Suprapubic skin (tissue), 4 donors: ENCODE results near the gene ZGRF1. TPM values are rescaled to one million over a fixed set of nuclear protein-coding genes. Genes with fewer than 3 reads are reported as not detected.

Experiments
- DNase-seq, 2 donors: peaks; one replicate each; pipeline ENCODE4 v3.0.0-alpha.2; 2019; ENCODE audit warnings: low spot score in 2 of 2
- H3K27ac ChIP-seq: fragments of 200-600 bp; sonication (generic); one replicate; pipeline ENCODE4 v1.5.1; 2019
- H3K27me3 ChIP-seq: fragments of 200-600 bp; sonication (generic); one replicate; pipeline ENCODE4 v1.5.1; 2019
- H3K36me3 ChIP-seq: fragments of 200-600 bp; sonication (generic); one replicate; pipeline ENCODE4 v1.5.1; 2019
- H3K4me1 ChIP-seq: fragments of 200-600 bp; sonication (generic); one replicate; pipeline ENCODE4 v1.5.1; 2019
- H3K4me3 ChIP-seq: fragments of 200-600 bp; sonication (generic); one replicate; pipeline ENCODE4 v1.5.1; 2019; ENCODE audit warnings: mild to moderate bottlenecking
- H3K9me3 ChIP-seq: fragments of 200-600 bp; sonication (generic); one replicate; pipeline ENCODE4 v1.5.1; 2019
- EP300 ChIP-seq: sonication (generic); formaldehyde crosslinking; IDR thresholded peaks from one replicate; pipeline ENCODE4 v1.6.1; 2017; ENCODE audit warnings: antibody characterized with exemption
- POLR2A ChIP-seq, 2 donors: fragments of 450-650 bp; IDR thresholded peaks; one replicate each; pipeline ENCODE4 v1.6.1; 2017; ENCODE audit warnings: antibody characterized with exemption in 2 of 2, mild to moderate bottlenecking in 2 of 2, moderate library complexity in 2 of 2
- POLR2AphosphoS5 ChIP-seq, 3 donors: sonication (generic); formaldehyde crosslinking; IDR thresholded peaks; one replicate each; pipeline ENCODE4 v1.6.1; 2017; ENCODE audit warnings: antibody characterized with exemption in 3 of 3
- WGBS: methylation state at CpG from one replicate; pipeline ENCODE4 v1.1.5; 2018; 5-methylcytosine and 5-hydroxymethylcytosine counted together
- total RNA-seq, 4 donors: library from RNA; depleted of rRNA; stranded (reverse); fragments of >200 nt; gene quantifications; one replicate each; pipeline ENCODE4 v1.1.0, GENCODE V29; 2016
- TF ChIP-seq, protein P1 (sequence below), 2 donors: fragments of 200-600 bp in 1 of 2; fragments of 450-650 bp in 1 of 2; sonication (generic) in 1 of 2; IDR thresholded peaks; one replicate each; pipeline ENCODE4 v1.5.1; 2016 to 2019; ENCODE audit warnings: antibody characterized with exemption in 2 of 2, mild to moderate bottlenecking in 1 of 2, moderate library complexity in 1 of 2

The ZGRF1 gene
- total RNA-seq, 4 donors from 2014 or later = 2.0 to 9.7 (median 6.6) TPM

DNA sequence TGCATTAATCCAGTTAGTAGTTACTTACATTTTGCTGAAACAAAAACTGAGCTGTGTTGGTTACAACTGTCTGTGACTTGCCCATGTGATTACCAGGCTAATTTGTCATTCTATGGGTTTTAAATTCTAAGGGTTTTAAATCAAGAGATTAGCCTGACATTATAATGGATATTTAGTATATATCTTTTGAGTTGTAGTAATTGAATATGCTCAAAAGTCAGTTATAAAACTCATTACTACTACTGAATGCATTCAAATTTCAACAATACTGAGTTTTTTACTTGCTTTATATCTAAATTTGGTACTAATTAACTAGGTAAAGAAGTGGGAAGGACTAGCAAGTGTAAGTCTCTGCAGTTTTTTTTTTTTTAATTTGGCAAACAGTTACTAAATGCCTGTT lies 14.9 kb upstream of the ZGRF1 start:
- no peak for TF ChIP-seq POLR2AphosphoS5 (IDR thresholded peaks at IDR 0.05)
- TF ChIP-seq EP300 = no peak

DNA sequence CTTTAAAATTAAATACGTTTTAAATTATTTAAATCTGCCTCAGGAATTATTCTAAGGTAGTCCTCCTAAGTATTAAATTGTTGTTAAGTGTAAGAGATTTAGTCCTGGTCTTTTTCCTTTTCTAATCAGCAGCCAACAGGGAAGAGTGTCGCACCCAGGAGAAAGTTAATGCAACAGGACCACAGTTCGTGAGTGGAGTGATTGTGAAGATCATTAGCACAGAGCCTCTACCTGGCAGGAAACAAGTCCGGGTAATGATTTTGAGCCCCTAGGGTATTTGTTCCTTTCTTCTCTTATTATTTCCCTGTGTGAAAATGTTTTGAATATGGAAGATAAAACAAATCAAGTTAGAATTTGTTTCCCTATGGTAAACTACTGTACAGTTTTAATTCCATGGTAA lies 13.6 kb upstream of the ZGRF1 start:
- H3K4me1 ChIP-seq = no peaks in the 10 kb centered on the region
- TF ChIP-seq, protein P1, sequence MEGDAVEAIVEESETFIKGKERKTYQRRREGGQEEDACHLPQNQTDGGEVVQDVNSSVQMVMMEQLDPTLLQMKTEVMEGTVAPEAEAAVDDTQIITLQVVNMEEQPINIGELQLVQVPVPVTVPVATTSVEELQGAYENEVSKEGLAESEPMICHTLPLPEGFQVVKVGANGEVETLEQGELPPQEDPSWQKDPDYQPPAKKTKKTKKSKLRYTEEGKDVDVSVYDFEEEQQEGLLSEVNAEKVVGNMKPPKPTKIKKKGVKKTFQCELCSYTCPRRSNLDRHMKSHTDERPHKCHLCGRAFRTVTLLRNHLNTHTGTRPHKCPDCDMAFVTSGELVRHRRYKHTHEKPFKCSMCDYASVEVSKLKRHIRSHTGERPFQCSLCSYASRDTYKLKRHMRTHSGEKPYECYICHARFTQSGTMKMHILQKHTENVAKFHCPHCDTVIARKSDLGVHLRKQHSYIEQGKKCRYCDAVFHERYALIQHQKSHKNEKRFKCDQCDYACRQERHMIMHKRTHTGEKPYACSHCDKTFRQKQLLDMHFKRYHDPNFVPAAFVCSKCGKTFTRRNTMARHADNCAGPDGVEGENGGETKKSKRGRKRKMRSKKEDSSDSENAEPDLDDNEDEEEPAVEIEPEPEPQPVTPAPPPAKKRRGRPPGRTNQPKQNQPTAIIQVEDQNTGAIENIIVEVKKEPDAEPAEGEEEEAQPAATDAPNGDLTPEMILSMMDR (IDR thresholded peaks at IDR 0.05) = no peak
- no peak for TF ChIP-seq POLR2A (IDR thresholded peaks at IDR 0.05)
- no peak for TF ChIP-seq POLR2AphosphoS5 (IDR thresholded peaks at IDR 0.05)
- TF ChIP-seq EP300 = no peak
- H3K9me3 ChIP-seq = no peaks in the 10 kb centered on the region
- peaks cover 97% of the 10 kb centered on the region for H3K36me3 ChIP-seq
- H3K4me3 ChIP-seq = no peak overlapping the region
- WGBS = 76% methylated on average over 4 of the region's 4 CpGs
- no peaks in the 10 kb centered on the region for H3K27me3 ChIP-seq
- no peak for DNase-seq
- no peak overlapping the region for H3K27ac ChIP-seq

More for the DNA sequence above, 14.9 kb upstream of the ZGRF1 start:
- H3K27me3 ChIP-seq = no peaks in the 10 kb centered on the region
- H3K9me3 ChIP-seq = no peaks in the 10 kb centered on the region
- H3K36me3 ChIP-seq = peaks cover 97% of the 10 kb centered on the region
- no peak overlapping the region for H3K4me3 ChIP-seq
- H3K27ac ChIP-seq = no peak overlapping the region
- no peak for DNase-seq
- no peaks in the 10 kb centered on the region for H3K4me1 ChIP-seq

DNA sequence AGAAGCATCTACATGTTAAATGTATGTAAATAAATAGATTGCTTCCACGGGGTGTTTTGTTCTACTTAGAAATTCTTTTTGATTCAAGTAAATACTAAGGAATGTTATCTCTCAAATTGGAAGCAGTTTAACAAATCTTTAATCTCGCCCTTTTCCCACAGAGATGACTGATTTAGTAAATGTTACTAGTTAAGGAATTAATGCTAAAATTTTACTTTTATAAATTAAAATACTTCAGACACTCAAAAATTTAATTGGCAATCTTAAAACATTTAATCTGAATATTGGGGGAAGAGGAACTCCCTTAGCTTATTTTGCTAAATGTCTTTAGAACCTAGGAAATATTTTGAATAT lies 12.3 kb upstream of the ZGRF1 start:
- Histone ChIP-seq H3K36me3 (peaks cover 88% of the 10 kb centered on the region), H3K27ac (no peak overlapping the region), H3K9me3 (no peaks in the 10 kb centered on the region), H3K27me3 (no peaks in the 10 kb centered on the region), H3K4me3 (no peak overlapping the region), H3K4me1 (no peaks in the 10 kb centered on the region)
- TF ChIP-seq EP300 = no peak
- TF ChIP-seq, protein P1 (IDR thresholded peaks at IDR 0.05) = no peak
- TF ChIP-seq POLR2AphosphoS5 (IDR thresholded peaks at IDR 0.05) = no peak
- no peak for TF ChIP-seq POLR2A (IDR thresholded peaks at IDR 0.05)
- no peak for DNase-seq
- whole genome bisulfite sequencing = 50% methylated on average over 2 of the region's 2 CpGs

DNA sequence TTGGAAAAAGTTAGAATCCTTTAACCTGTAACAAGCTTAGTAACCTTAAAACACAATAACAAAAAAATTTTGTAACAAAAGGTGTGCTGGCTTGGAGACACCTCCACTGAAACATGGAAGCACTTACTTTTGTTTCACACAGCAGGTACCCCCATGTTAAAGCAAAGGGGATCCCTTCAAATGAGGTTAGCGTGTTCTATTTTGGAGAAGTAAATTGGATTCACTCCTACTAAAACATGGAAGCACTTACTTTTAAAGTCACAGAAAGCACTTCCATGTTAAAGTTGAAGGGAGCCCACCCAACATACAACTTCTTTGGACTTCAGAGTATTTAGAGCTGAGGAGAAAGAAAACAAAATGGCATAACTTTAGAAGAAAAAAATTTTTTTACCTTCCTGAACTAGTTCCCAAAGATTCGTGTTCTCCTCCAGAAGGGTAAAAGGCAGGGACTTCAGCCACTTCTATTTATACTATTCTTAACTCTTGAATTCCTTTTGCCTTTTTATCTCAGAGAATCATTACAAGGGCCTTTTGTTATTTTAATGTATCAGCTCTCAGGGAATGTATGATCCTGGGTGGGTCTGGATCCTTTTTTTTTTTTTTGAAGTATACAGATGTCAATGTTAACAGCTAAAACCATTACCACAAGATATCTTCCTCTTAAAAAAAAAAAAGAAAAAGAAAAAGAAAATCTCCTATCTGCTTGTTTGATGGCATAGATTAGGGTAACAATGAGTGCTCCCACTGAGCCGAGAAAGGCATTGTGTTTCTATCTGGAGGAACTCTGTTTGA lies 11.8 kb upstream of the ZGRF1 start:
- Histone ChIP-seq H3K36me3 (peaks cover 87% of the 10 kb centered on the region), H3K4me3 (no peak overlapping the region), H3K4me1 (no peaks in the 10 kb centered on the region), H3K27me3 (no peaks in the 10 kb centered on the region), H3K27ac (no peak overlapping the region), H3K9me3 (no peaks in the 10 kb centered on the region)
- DNase-seq = no peak
- 76% methylated on average over 3 of the region's 3 CpGs for WGBS
- TF ChIP-seq, protein P1 (IDR thresholded peaks at IDR 0.05) = no peak
- TF ChIP-seq EP300 (no peak), POLR2A (IDR thresholded peaks at IDR 0.05) (no peak), POLR2AphosphoS5 (IDR thresholded peaks at IDR 0.05) (no peak)

DNA sequence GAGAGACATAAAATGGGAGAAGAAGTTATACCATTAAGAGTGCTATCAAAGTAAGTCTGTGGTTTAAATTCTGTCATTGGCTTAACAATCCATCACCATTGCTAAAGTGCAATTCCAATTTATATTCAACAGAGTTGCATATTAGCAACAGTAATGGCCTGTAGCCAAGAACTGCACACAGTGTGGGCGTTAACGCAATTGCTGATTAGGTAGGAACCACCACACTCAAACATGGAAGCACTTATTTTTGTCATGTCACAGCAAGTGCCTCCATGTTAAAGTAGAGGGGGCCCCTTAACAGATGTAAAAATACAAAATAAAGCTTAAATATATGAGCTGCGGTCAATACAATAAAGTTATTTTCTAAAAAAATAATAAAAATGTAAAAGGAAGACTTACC lies 11.1 kb upstream of the ZGRF1 start:
- H3K4me1 ChIP-seq = no peaks in the 10 kb centered on the region
- peaks cover 80% of the 10 kb centered on the region for H3K36me3 ChIP-seq
- no peak overlapping the region for H3K27ac ChIP-seq
- H3K27me3 ChIP-seq = no peaks in the 10 kb centered on the region
- 77% methylated on average over 3 of the region's 3 CpGs for WGBS
- TF ChIP-seq POLR2AphosphoS5 (IDR thresholded peaks at IDR 0.05) = no peak
- no peak for TF ChIP-seq EP300
- TF ChIP-seq POLR2A (IDR thresholded peaks at IDR 0.05) = no peak
- TF ChIP-seq, protein P1 (IDR thresholded peaks at IDR 0.05) = no peak
- no peak overlapping the region for H3K4me3 ChIP-seq
- no peaks in the 10 kb centered on the region for H3K9me3 ChIP-seq
- DNase-seq = no peak
